MCF 10A (cell line): ENCODE measurements around the gene GSTM2. TPM values are rescaled to one million over a fixed set of nuclear protein-coding genes. Genes with fewer than 3 reads are reported as not detected.
"Not testable (repeated sequence)": the region's sequence is repeated elsewhere in the genome, so short reads cannot be mapped to it uniquely, and the experiment has no call there.

Experiments
- BruUV-seq: library from RNA; stranded (reverse); fragments of 400-500 nt; replicated peaks from 2 replicates; lab custom pipeline; 2021; lab: Mats Ljungman, UMichigan
- CTCF ChIA-PET: fragments of 300-600 bp; sonication (Branson Sonifier 250); formaldehyde crosslinking; extraction: SDS; loops from one replicate; lab custom pipeline; 2021; ENCODE audit warnings: antibody characterized with exemption, inconsistent platforms; lab: Yijun Ruan, JAX
- POLR2A ChIA-PET: fragments of 300-600, 350-650 bp; sonication (Branson Sonifier 250); formaldehyde crosslinking; extraction: SDS; loops from one replicate; lab custom pipeline; 2020; ENCODE audit warnings: antibody characterized with exemption, inconsistent platforms; lab: Yijun Ruan, JAX
- DNase-seq: peaks from one replicate; pipeline ENCODE4 v3.0.0-alpha.2; 2018; ENCODE audit not compliant: unreplicated experiment
- H3K27ac Mint-ChIP-seq: one replicate; pipeline ENCODE4 v1.8.0; 2022; ENCODE audit warnings: mild to moderate bottlenecking, low read depth, mixed read lengths; ENCODE audit not compliant: unreplicated experiment
- H3K27me3 Mint-ChIP-seq: one replicate; pipeline ENCODE4 v1.8.0; 2022; ENCODE audit warnings: mixed read lengths; ENCODE audit not compliant: insufficient read depth, unreplicated experiment
- H3K36me3 Mint-ChIP-seq: one replicate; pipeline ENCODE4 v1.8.0; 2022; ENCODE audit warnings: mild to moderate bottlenecking, moderate library complexity, mixed read lengths; ENCODE audit not compliant: insufficient read depth, unreplicated experiment
- H3K4me1 Mint-ChIP-seq: one replicate; pipeline ENCODE4 v1.8.0; 2022; ENCODE audit warnings: mixed read lengths; ENCODE audit not compliant: insufficient read depth, unreplicated experiment
- H3K4me3 Mint-ChIP-seq: one replicate; pipeline ENCODE4 v1.8.0; 2022; ENCODE audit warnings: mild to moderate bottlenecking, moderate library complexity, mixed read lengths; ENCODE audit not compliant: unreplicated experiment
- H3K9me3 Mint-ChIP-seq: one replicate; pipeline ENCODE4 v1.8.0; 2022; ENCODE audit warnings: mixed read lengths; ENCODE audit not compliant: unreplicated experiment
- intact Hi-C: fragments of 100-400 bp; cut with micrococcal nuclease; formaldehyde crosslinking; loops from 2 replicates; pipeline ENCODE4 v1.14.1; 2022
- total RNA-seq: library from RNA; stranded (reverse); gene quantifications from 2 replicates; pipeline ENCODE4 v1.2.3, GENCODE V29; 2022
- TF ChIP-seq, protein P1 (sequence below): fragments of 200-600 bp; IDR thresholded peaks from one replicate; pipeline ENCODE4 v1.8.0; 2022; ENCODE audit warnings: antibody characterized with exemption, mild to moderate bottlenecking; ENCODE audit not compliant: unreplicated experiment

Gene GSTM2
- total RNA-seq, 1 experiment from 2014 or later = 0.70 TPM

DNA sequence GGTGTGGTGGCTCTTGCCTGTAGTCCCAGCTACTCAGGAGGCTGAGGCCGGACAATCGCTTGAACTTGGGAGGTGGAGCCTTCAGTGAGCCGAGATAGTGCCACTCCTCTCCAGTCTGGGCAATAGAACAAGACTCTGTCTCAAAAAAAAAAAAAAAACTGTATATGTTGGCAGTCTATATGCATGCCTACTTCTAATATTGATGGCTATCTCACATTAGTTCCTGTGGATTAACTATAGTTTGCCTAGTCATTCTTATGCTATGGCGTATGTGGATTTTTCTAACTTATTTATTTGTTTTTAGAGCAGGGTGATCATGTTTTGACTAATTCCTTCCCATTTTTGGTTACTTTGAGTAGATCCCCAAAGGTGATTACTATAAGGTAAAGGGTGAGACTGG is 29.2 kb downstream of the GSTM2 start:
- intact Hi-C loops = no loop called here
- Mint-ChIP-seq H3K36me3 (no peaks in the 10 kb centered on the region), H3K27ac (no peak overlapping the region), H3K4me1 (no peaks in the 10 kb centered on the region), H3K27me3 (no peaks in the 10 kb centered on the region), H3K4me3 (no peak overlapping the region), H3K9me3 (no peaks in the 10 kb centered on the region)
- ChIA-PET CTCF (interaction anchor here (0.7 kb wide), 1 partner anchor 21 kb away, joined by 3 read pairs; no protein-coding TSS in a partner anchor), POLR2A (no interaction called here)
- no peak for DNase-seq
- TF ChIP-seq, protein P1, sequence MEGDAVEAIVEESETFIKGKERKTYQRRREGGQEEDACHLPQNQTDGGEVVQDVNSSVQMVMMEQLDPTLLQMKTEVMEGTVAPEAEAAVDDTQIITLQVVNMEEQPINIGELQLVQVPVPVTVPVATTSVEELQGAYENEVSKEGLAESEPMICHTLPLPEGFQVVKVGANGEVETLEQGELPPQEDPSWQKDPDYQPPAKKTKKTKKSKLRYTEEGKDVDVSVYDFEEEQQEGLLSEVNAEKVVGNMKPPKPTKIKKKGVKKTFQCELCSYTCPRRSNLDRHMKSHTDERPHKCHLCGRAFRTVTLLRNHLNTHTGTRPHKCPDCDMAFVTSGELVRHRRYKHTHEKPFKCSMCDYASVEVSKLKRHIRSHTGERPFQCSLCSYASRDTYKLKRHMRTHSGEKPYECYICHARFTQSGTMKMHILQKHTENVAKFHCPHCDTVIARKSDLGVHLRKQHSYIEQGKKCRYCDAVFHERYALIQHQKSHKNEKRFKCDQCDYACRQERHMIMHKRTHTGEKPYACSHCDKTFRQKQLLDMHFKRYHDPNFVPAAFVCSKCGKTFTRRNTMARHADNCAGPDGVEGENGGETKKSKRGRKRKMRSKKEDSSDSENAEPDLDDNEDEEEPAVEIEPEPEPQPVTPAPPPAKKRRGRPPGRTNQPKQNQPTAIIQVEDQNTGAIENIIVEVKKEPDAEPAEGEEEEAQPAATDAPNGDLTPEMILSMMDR = no peak
- BruUV-seq = no TSS peak

DNA sequence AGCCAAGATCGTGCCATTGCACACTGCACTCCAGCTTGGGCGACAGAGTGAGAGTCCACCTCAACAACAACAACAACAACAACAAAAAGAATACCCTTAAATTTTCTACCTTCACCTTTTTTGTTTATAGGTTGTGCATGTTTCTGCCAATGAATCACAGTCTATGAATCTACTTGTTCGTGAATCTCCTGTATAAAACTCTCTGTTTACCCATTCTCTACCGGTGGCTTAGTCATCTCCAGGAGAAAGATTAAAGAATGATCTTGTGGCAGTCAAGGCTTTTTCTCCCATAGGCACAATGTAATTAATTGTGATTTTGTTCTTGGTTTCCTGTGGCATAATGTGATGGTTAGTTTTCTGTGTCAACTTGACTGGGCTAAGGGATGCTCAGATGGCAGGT is 30.0 kb downstream of the GSTM2 start:
- H3K4me3 Mint-ChIP-seq, intact Hi-C loops, CTCF ChIA-PET, BruUV-seq, H3K27ac Mint-ChIP-seq, H3K27me3 Mint-ChIP-seq, H3K36me3 Mint-ChIP-seq, DNase-seq, H3K4me1 Mint-ChIP-seq, H3K9me3 Mint-ChIP-seq, POLR2A ChIA-PET: not testable (repeated sequence)

DNA sequence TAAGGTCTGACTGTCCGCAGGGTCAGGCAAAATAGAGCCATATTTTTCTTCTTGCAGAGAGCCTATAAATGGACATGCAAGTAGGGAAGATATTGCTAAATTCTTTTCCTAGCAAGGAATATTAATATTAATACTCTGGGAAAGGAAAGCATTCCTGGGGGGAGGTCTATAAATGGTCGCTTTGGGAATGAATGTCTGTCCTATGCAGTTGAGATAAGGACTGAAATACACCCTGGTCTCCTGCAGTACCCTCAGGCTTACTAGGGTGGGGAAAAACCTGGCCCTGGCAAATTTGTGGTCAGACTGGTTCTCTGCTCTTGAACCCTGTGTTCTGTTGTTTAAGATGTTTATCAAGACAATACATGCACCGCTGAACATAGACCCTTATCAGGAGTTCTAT is 35.1 kb downstream of the GSTM2 start:
- peaks cover 13% of the 10 kb centered on the region for H3K9me3 Mint-ChIP-seq
- BruUV-seq, DNase-seq, H3K27me3 Mint-ChIP-seq, intact Hi-C loops, POLR2A ChIA-PET, H3K36me3 Mint-ChIP-seq, H3K4me1 Mint-ChIP-seq, H3K27ac Mint-ChIP-seq, H3K4me3 Mint-ChIP-seq, CTCF ChIA-PET: not testable (repeated sequence)

DNA sequence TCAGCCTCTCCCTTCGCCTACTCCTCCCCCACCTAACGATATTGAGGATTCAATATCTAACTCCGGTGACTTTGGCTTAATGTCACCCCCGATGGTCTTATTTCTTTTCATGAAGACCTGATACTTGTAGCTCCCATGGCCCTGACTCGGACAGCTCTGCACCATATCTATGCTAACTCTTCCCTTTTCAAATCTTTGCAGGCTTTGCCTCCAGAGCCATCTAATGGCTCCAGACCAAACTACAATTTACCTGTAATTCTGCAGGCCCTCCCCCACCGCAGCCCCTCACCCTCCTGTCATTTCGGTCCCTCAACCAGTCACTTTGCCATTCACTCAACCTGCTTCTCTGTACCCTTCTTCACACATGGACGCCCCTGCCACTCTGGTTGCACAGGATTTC is 36.3 kb downstream of the GSTM2 start:
- no TSS peak for BruUV-seq
- H3K27me3 Mint-ChIP-seq = no peaks in the 10 kb centered on the region
- no peaks in the 10 kb centered on the region for H3K4me1 Mint-ChIP-seq
- no peak overlapping the region for H3K4me3 Mint-ChIP-seq
- no peak overlapping the region for H3K27ac Mint-ChIP-seq
- TF ChIP-seq, protein P1 = no peak
- intact Hi-C loops = no loop called here
- POLR2A ChIA-PET = no interaction called here
- H3K36me3 Mint-ChIP-seq = no peaks in the 10 kb centered on the region
- CTCF ChIA-PET = no interaction called here
- no peak for DNase-seq
- H3K9me3 Mint-ChIP-seq = peaks cover 26% of the 10 kb centered on the region

DNA sequence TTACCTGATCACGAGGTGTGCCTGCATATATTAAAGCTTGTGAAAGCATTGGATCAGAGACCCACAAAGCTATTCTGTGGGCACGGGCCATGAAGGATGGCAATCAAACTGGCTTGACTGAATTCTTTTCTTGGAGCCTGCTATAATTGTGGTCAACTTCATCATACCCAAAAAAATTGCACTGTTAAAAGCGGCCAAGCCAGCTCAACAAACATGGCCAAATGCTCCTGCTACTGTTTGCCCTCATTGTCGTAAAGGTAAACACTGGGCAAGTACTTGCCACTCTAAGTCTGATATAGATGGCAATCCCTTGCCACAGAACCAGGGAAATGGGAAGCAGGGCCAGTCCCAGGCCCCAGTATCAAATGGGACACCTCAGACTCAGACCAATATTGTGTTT is 37.6 kb downstream of the GSTM2 start:
- no TSS peak for BruUV-seq
- TF ChIP-seq, protein P1 = no peak
- peaks cover 29% of the 10 kb centered on the region for H3K9me3 Mint-ChIP-seq
- no peaks in the 10 kb centered on the region for H3K27me3 Mint-ChIP-seq
- no peak for DNase-seq
- intact Hi-C loops = no loop called here
- no peaks in the 10 kb centered on the region for H3K36me3 Mint-ChIP-seq
- H3K4me1 Mint-ChIP-seq = no peaks in the 10 kb centered on the region
- no peak overlapping the region for H3K27ac Mint-ChIP-seq
- H3K4me3 Mint-ChIP-seq = no peak overlapping the region
- ChIA-PET CTCF (interaction anchor here (0.6 to 0.9 kb wide), 3 partner anchors 62 to 391 kb away, joined by 3 to 5 read pairs (median 3); no protein-coding TSS in a partner anchor), POLR2A (interaction anchor here (0.9 kb wide), 1 partner anchor 86 kb away, joined by 3 read pairs; the partner anchor contains the start of gene GNAT2)

DNA sequence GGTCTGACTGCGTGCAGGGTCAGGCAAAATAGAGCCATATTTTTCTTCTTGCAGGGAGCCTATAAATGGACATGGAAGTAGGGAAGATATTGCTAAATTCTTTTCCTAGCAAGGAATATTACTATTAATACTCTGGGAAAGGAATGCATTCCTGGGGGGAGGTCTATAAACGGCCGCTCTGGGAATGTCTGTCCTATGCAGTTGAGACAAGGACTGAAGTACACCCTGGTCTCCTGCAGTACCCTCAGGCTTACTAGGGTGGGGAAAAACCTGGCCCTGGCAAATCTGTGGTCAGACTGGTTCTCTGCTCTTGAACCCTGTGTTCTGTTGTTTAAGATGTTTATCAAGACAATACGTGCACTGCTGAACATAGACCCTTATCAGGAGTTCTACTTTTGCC is 41.1 kb downstream of the GSTM2 start:
- H3K4me3 Mint-ChIP-seq, H3K4me1 Mint-ChIP-seq, BruUV-seq, POLR2A ChIA-PET, H3K36me3 Mint-ChIP-seq, DNase-seq, H3K27ac Mint-ChIP-seq, intact Hi-C loops, H3K27me3 Mint-ChIP-seq: not testable (repeated sequence)
- peaks cover 27% of the 10 kb centered on the region for H3K9me3 Mint-ChIP-seq
- CTCF ChIA-PET = interaction anchor here (0.7 kb wide), 1 partner anchor 38 kb away, joined by 5 read pairs; no protein-coding TSS in a partner anchor

DNA sequence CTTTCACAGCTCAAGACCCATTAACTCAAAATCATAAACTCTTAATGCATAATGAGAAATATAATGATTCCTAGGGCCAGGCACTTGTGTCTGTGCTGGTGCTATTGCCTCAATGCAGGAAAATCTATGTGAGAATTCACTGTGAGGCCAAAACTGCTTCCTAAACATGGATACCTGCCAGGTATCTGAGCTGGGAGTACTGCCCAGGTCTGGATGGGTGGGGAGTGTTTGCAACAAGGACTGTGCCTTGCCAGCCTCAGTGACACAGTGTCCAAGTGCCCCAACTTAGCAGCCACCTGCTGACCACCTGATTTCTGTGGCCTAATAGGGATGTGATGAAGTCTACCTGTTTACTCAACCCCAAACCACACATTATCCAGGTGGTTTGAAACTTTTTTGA is 42.0 kb downstream of the GSTM2 start:
- CTCF ChIA-PET = interaction anchor here (0.7 kb wide), 1 partner anchor 39 kb away, joined by 5 read pairs; no protein-coding TSS in a partner anchor
- intact Hi-C loops = not testable (repeated sequence)

More for the DNA sequence above, 42.0 kb downstream of the GSTM2 start:
- H3K27ac Mint-ChIP-seq, H3K27me3 Mint-ChIP-seq, POLR2A ChIA-PET, H3K36me3 Mint-ChIP-seq, H3K4me3 Mint-ChIP-seq, BruUV-seq, H3K4me1 Mint-ChIP-seq, DNase-seq: not testable (repeated sequence)
- peaks cover 18% of the 10 kb centered on the region for H3K9me3 Mint-ChIP-seq
